Limb (tissue), 2 donors: Measurements from ENCODE around the gene TRIM38.
"Not testable (repeated sequence)": the region's sequence is repeated elsewhere in the genome, so short reads cannot be mapped to it uniquely, and the experiment has no call there.

Experiments used
- DNase-seq, 2 donors: peaks; one replicate each; pipeline ENCODE4 v3.0.0-alpha.2; 2016; ENCODE audit errors: extremely low spot score in 2 of 2

Gene TRIM38

DNA sequence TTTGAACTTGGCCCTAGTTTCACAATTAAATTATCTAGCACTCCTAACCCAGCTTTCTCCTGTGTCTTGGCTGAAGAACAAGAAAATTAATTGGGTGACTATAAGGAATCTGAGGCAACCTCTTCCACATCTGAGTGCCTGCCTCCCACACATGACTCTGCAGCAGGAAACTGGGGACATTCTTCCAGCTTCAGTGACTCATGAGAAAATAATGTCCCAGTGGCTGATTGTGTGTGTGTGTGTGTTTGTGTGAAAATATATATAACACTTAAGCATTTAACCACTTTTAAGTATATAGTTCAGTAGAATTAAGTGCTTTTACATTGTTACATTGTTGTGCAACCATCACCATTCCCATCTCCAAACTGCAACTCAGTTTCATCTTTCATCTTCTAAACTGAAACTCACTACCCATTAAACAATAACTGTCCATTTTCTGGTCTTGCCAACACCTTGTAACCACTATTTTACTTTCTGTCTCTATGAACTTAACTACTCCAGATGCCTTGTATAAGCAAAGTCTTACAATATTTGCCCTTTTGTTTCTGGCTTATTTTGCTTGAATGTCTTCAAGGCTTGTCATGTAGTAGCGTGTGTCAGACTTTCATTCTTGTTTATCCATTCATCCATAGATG is 8.7 kb downstream of the TRIM38 start:
- DNase-seq, result no peak

DNA sequence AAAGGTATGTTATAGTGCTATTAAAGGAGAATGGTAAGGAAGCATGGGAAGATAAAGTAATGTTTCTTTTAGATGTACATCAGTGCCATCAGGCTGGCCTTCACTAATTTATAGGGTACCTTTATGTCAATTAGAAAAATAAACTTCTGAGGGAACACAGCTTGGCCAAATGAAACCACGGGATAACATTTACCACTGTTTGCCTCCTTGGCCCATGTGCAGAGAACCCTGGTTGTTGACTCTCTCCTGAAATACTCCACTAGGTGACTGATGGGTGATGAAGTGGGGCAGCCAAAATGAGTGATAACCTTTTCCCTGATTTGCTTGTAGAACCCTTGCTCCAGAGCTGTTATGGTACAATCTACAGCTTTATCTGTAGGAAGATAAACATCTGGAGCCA is 9.5 kb downstream of the TRIM38 start:
- DNase-seq, result no peak

DNA sequence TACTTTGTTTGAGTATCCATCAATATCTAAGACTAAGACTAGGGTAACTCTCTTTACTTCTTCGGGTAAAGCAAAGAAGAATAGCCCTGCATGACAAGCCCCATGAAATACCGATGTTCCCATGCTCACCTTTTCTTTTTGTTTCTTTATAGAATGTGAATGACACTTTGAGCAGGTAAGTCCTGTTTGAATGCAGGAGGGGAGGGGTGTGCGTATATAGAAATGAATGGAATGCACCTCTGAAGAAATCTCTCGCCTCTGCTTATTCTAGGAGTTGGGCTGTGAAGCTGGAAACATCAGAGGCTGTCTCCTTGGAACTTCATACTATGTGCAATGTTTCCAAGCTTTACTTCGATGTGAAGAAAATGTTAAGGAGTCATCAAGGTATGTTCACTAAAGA is 10.3 kb downstream of the TRIM38 start:
- no peak for DNase-seq

DNA sequence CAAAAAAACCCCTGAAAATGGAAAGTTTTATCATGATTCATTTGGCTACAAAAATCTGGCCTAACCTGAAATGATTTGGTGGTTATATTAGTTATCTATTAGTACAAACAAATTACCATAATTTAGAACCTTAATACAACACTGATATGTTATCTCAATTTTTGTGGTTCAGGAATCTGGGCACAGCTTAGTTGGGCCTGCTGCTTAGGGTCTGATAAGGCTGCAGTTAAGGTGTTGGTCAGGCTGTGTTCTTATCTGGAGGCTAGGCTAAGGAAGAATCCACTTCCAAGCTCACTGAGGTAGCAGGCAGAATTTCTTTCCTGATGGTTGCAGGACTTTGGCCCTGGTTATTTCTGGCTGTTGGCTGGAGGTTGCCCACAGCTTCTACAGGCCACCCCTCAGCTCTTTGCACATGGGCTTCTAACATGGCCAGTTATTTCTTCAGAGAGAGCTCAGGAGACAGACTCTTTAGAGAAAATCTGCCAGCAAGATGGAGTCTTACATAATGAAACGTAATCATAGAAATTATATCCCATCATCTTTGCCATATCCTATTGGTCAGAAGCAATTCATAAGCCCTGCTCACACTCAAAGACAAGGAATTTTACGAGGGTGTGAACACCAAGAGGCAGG is 11.4 kb downstream of the TRIM38 start:
- no peak for DNase-seq

DNA sequence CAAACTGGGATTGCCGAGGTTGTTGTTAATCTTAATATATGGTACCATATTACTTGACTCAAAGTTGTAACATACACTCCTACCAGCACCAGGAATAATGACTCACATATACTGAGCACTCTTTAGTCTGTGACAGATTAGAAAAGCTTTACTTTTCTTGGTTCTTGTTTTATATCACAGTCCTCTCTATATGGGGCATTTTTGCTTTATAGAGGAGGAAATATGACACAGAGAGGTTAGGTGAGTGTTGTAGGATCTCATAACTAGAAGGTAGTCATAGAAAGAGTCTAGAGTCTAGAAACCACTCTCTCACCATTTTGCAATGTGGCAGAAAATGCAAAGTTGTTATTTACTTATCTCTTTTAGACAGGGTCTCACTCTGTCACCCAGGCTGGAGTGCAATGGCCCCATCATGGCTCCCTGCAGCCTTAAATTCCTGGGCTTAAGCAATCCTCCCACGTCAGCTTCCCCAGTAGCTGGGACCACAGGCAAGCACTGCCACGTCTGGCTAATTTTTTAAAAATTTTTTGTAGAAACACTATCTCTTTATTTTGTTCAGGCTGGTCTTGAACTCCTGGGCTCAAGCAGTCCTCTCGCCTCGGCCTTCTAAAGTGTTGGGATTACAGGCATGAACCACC is 13.4 kb downstream of the TRIM38 start:
- no peak for DNase-seq

DNA sequence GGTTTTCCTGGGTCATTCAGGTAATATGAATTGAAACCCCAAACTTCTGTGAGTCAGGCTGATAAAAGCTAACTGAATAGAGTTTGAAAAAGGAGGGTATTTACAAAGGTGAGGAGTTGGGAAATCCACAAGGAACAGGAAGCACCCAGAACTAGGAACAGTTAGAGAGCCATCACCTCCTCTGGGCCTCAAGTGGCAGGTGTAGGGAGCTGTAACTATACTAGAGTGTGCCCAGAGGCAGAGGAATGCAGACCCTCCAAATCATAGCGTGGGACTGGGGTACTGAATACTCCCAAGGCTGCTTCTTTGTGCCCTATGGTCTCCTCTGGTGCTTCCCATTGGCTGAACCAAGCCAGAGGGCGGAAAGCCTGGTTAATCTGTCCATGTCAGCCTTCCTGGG is 18.3 kb downstream of the TRIM38 start:
- DNase-seq, result no peak

DNA sequence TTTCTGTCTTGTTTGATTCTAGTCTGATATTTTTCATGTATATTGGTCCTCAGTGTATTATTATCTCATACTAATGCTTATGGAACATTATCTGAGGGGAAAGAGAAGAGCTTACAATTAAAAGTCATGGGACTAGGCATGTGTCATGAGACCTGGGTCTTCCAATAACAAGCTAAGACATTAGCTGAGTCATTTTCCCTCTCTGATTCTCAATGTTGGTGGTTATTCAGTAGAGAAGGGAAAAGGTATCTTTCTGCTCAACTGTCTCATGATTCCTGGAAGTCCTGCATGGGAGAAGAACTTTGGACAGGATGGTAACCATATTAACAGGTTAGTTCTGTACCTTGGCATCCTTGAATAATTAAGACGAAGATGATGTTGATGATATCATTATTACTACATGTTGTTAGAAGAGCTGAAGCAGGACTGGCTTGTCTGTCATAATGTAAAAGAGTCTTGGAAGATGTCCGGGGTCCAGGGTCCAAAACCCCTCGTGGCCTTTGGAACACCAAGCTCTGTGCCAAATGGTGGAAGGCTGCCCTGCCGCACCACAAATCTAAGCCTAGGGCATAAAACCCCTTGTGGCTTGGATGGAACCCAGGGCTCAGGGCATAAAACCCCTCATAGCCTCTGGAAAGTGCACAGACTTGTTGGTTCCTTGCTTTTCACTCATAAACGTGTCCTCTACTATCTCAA is 19.1 kb downstream of the TRIM38 start:
- DNase-seq, result no peak

DNA sequence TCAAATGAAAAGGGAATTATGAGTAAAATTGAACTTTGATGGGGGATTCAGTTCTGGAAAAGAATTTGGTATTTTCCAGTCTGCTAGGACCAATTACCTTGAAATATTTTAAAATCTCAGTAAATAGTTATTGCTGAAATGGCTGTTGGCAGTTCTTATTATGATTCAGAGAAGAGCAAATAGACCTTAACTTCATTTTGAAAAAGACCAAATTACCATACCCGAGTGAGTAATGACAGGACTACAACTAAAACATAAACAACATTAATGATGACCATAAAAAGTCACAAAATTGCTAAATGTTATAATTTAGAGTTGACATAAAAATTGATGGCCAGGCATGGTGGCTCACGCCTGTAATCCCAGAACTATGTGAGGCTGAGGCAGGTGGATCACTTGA is 21.7 kb downstream of the TRIM38 start:
- no peak for DNase-seq

DNA sequence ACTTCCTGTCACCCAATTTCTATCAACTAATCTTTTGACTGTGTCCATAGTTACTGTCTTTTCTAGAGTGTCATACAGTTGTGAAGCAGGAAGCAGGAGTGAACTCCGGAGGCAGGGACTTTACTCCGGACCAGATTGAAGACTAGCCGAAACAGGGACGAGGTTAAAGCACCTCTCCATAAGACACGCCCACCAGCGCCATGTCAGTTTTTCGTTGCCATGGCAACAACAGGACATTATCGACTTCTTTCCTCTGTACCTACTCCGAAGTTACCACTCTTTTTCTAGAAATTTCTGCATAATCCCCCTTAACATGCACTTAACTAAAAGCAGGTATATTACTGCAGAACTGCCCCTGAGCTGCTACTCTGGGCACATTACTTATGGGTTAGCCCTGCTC is 25.2 kb downstream of the TRIM38 start:
- DNase-seq, result no peak

DNA sequence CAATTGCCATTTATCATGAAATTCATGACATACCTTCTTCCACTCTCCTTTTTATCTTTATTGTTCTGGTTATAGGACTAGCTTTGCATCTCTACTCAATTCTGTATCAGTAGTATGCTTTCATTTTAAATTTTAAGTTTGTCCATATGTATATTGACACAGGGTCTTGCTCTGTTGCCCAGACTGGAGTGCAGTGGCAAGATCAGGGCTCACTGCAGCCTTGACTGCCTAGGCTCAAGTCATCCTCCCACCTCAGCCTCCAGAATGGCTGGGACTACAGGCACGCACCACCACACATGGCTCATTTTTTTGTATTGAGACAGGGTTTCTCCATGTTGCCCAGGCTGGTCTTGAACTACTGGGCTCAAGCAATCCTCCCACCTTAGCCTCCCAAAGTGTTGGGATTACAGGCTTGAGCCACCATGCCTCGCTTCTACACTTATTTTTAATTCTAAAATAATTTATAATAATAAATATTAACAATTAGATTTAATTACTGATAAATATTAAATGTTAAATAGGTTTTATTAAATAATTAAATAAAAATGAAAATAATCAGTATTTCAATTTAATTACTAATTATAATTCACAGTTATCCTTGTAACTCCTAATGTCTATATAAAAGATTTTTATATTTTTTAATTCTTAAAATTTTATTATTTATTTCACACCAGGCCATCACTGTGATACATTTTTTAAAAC is 27.7 kb downstream of the TRIM38 start:
- no peak for DNase-seq

DNA sequence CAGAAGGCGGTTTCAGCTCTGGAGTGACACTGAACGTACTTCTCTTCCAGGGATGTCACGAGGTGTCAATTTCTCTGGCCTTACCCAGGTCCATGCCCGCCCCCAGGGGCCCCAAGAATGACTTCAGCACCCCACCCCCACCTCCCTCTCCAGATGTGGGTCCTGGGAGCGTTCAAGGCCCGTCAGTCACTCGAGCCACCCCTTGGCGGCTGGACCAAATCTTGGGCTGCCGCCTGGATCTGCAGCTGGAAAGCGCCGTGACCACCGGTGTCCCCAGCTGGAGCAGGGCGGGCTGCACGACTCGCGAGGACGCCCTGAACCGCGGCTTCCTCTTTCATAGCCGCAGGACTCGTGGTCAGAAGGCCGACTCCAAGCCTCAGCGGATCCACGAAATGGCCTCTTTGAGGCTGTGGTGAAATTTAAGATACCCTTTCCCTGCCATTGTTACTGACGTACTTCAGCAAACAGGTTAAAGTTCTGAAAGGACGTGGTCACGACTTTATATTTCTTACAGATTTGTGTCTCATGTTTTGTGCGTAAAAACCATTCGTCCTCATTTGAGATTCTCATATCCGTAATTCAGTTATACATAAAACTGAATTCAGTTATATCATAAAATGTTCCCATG is 29.3 kb downstream of the TRIM38 start:
- DNase-seq, result peak; percentile 59 to 83

DNA sequence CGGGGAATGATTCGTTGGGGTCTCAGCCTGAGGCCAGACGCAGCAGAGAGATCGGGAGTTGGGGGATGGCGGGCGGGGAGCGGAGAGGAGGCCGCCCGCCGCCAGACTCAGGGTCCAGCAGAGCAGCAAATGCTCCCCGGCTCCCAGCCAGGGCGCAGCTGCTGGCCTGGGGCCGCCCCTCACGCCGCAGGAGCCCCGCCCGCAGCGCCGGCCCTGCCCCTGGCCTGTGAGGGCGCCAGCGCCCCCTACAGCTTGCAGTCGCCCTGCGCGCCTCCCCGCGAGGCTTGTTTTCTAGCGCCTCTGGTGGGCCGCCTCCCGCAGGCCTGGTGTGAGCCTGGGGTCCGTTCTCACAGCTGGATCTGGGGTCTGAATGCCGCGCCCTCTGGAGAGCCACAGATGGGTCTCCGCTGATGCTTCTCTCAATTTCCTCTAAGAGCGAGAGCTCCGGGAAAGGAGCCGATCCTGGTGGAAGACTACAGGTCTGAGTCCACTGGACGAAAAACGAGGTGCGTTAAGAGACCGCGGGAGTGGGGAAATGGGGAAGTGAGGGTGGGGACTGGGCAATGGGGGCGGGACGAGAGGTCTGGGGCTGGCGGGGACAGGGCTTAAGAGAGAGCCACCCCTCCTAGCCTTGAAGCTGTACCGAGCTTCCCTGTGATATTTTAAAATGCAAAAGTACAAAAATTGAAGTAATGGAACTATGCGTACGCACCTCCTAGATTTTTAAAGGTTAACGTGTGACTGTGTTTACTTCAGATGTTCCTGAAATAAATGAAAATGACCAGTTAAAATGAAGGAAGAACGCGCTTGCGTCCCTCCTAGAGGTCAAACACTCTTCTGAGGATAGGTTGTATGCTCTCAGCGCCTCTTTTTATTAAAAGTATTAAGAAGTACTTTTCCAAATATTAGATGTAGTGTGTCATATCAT is 30.1 kb downstream of the TRIM38 start:
- peak; percentile 92 to 99 for DNase-seq

DNA sequence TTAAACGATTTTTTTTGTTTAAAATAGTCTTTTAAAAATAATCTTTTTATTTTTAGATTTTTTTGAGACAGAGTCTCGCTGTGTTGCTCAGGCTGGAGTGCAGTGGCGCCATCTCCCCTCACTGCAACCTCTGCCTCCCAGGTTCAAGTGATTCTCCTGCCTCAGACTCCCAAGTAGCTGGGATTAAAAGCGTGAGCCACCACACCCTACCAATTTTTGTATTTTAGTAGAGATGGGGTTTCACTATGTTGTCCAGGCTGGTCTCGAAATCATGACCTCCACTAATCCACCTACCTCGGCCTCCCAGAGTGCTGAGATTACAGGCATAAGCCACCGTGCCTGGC is 30.7 kb downstream of the TRIM38 start:
- not testable (repeated sequence) for DNase-seq

DNA sequence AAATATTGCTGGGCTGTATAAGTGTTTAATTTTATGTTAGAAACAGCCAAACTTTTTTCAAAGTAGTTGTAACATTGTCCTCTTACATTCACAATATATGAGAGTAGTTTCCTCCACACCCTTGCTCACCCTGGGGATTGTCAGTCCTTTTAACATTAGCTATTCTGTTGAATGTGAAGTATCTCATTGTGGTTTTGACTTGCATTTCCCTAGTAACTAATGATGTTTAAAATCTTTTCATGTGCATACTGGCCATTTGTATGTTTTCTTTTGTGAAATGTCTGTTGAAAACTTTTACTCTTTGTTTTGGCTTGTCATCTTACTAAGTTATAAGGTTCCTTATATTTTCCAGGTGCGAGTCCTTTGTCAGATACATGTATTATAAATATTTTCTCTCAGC is 32.9 kb downstream of the TRIM38 start:
- DNase-seq, result no peak

DNA sequence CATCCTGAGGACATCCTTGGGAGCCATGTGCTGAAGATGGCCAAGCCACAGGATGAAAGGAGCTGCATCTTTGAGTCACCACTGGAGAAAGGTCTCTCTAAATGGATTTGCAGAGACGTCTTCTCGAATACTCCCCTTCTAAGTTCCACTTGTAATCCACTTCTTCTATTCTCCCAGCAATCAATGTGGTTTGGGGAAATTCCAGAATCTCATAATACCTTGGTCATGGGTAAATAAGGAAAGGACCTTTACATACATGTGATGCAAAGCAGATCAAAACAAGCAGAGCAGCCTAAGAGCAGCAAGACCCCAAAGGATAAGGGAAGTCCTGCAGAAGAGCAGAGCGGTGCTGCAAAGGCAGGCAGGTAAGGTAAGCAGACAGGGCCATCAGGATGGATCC is 35.3 kb downstream of the TRIM38 start:
- no peak for DNase-seq

DNA sequence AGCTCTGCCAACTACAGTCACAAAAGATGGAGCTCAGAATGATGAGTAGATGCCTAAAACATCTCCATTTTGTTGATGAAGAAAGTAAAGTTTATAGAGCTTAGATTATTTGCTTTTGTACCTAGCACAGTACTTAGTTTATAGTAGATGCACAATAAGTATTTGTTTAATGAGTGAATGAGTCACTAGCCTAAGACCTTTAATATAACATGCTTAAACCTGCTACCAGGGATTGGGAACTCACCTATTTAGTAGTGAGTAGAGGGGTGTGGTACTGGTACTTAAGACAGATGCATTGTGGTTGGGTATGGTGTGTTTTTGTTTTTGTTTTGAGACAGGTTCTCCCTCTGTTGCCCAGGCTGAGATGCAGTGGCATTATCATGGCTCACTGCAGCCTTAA is 35.8 kb downstream of the TRIM38 start:
- no peak for DNase-seq

DNA sequence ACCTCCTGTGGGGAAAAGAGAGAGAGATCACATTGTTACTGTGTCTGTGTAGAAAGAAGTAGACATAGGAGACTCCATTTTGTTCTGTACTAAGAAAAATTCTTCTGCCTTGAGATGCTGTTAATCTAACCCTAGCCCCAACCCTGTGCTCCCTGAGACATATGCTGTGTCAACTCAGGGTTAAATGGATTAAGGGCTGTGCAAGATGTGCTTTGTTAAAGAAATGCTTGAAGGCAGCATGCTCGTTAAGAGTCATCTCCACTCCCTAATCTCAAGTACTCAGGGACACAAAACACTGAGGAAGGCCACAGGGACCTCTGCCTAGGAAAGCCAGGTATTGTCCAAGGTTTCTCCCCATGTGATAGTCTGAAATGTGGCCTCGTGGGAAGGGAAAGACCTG is 36.6 kb downstream of the TRIM38 start:
- not testable (repeated sequence) for DNase-seq

DNA sequence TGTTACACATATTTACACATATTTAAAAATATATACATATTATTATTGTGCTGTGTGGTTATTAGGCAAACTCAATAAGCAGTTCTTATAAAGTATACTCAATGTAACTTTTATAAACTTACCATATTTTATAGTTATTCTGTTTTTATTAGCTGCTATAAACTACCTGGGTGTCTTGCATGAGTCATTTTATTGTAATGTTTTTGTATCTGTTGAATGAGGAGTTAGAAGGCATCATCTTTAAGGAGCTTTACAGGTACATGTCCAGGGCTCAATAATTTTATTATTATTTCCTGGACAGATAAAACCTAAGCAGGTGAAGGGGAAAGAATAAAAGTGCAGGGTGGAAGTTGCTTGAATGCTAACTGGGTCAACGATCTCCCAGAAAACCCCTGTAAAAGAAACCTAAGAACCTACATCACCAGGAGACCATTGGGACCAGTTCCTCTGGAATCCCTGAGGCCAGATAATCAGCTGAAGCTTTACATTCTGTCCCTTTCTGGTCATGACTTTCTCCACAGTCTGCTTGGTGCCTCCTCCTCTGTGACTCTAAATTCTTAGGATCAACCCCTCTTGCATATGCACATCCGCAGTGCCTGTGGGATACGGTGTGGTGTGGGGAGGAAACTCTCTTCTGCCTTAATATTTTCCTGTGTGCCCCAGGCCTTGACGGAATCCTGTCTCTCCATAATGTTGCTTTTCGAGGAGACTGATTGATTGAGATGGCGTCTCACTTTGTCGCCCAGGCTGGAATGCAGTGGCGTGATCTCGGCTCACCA is 38.0 kb downstream of the TRIM38 start:
- DNase-seq, result no peak

DNA sequence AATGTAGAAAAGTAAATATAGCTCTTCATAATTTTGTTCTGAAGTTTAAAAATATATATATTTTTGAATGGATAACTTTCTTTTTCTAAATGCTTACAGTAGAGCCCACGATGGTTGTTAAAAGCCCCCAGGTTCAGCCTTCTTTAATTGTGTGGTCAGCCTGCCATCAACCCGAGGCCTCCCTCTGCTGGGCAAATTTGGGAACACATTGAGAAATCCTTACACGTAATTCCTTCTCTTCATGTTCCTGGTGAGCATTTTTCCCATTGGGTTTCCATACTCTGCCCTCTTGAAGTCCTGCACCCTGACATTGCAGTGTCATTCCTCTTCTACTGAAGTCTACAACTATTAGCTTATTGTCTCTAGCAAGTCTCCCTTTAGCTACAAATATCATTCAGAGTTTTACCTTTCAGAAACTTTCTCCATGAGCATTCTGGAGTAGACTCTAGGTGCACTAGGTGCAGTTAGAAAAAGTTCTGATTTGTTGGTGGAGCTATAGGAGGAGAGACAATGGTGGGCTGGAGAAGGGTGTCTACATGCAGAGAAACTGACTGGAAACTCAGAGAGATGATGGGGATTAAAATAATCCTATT is 40.6 kb downstream of the TRIM38 start:
- DNase-seq, result peak; percentile 62 to 76
